C4-2B (cell line): ENCODE results near the gene POLR3C.

Source experiments
- CTCF ChIP-seq: fragments of 450-650 bp; conservative IDR thresholded peaks from 2 replicates; pipeline ENCODE4 v1.5.1; 2017; ENCODE audit warnings: mild to moderate bottlenecking
- ZFX ChIP-seq: fragments of 450-650 bp; IDR thresholded peaks from 2 replicates; pipeline ENCODE4 v1.6.1; 2017

GRCh38 chr1:145863282-145864018 lies 39.5 kb downstream of the POLR3C start:
- TF ChIP-seq CTCF: no peak
- TF ChIP-seq ZFX: no peak
